Hepatocyte (in vitro differentiated cells): Measurements from ENCODE around the gene PDGFD.

Experiments
- CTCF ChIP-seq: fragments of 200-600 bp; sonication (generic); IDR thresholded peaks from 2 replicates; pipeline ENCODE4 v1.5.1; 2016; ENCODE audit warnings: antibody characterized with exemption, mild to moderate bottlenecking; ENCODE audit not compliant: poor library complexity
- EZH2 ChIP-seq: fragments of 200-600 bp; sonication (generic); IDR thresholded peaks from 2 replicates; pipeline ENCODE4 v1.6.1; 2016; ENCODE audit warnings: antibody characterized with exemption, mild to moderate bottlenecking, borderline replicate concordance

GRCh38 chr11:103998826-103999508 is 165.0 kb downstream of the PDGFD start:
- TF ChIP-seq CTCF (no peak), EZH2 (no peak)
